Breast epithelium (tissue), 4 donors: ENCODE data around the gene ANTXR2. TPM values are rescaled to one million over a fixed set of nuclear protein-coding genes. Genes with fewer than 3 reads are reported as not detected.
A peak's percentile ranks its signal among the peaks of the same experiment; 100 is the strongest.

Source experiments
- DNase-seq, 2 donors: peaks; one replicate each; pipeline ENCODE4 v3.0.0-alpha.2; 2019; ENCODE audit warnings: low spot score in 2 of 2
- H3K27ac ChIP-seq, 2 donors: fragments of 200-600 bp; sonication (generic) in 1 of 2; one replicate each; pipeline ENCODE4 v1.5.1; 2016 to 2019; ENCODE audit warnings: mild to moderate bottlenecking in 1 of 2
- H3K27me3 ChIP-seq, 2 donors: fragments of 200-600 bp; sonication (generic) in 1 of 2; one replicate each; pipeline versions ENCODE4 v1.5.1 to v1.6.0; 2017 to 2019; ENCODE audit warnings: control low read depth in 1 of 2, mild to moderate bottlenecking in 1 of 2
- H3K36me3 ChIP-seq: fragments of 200-600 bp; one replicate; pipeline ENCODE4 v1.5.1; 2019
- H3K4me1 ChIP-seq, 2 donors: fragments of 200-600 bp; sonication (generic); one replicate each; pipeline ENCODE4 v1.5.1; 2016 to 2019; ENCODE audit warnings: control low read depth in 1 of 2
- H3K4me3 ChIP-seq, 3 donors: fragments of 200-600 bp; sonication (generic); 1 replicate in 2 of 3; 2 replicates in 1 of 3; pipeline ENCODE4 v1.5.1; 2016 to 2019; ENCODE audit warnings: mild to moderate bottlenecking in 3 of 3, moderate library complexity in 2 of 3
- H3K9me3 ChIP-seq, 2 donors: fragments of 200-600 bp; sonication (generic) in 1 of 2; one replicate each; pipeline ENCODE4 v1.5.1; 2016 to 2019; ENCODE audit warnings: control low read depth in 1 of 2
- POLR2A ChIP-seq: fragments of 450-650 bp; IDR thresholded peaks from one replicate; pipeline ENCODE4 v1.6.1; 2016; ENCODE audit warnings: antibody characterized with exemption, mild to moderate bottlenecking, moderate library complexity
- POLR2AphosphoS5 ChIP-seq, 3 donors: sonication (generic); formaldehyde crosslinking; IDR thresholded peaks; one replicate each; pipeline ENCODE4 v1.6.1; 2017; ENCODE audit warnings: antibody characterized with exemption in 3 of 3
- intact Hi-C: fragments of 100-400 bp; cut with DNase I; formaldehyde crosslinking; loops from one replicate; pipeline ENCODE4 v1.15.1; 2023; ENCODE audit warnings: low total_unique reads
- total RNA-seq, 3 donors: library from RNA; depleted of rRNA; stranded (reverse); fragments of >200 nt; gene quantifications; one replicate each; pipeline ENCODE4 v1.1.0, GENCODE V29; 2016
- TF ChIP-seq, protein P1 (sequence below), 3 donors: fragments of 450-650 bp; IDR thresholded peaks; one replicate each; pipeline ENCODE4 v1.5.1; 2016 to 2017; ENCODE audit warnings: antibody characterized with exemption in 3 of 3, mild to moderate bottlenecking in 3 of 3, moderate library complexity in 3 of 3

ANTXR2 gene
- total RNA-seq, 3 donors from 2014 or later, result 55.1 to 229 (median 77.4) TPM

DNA sequence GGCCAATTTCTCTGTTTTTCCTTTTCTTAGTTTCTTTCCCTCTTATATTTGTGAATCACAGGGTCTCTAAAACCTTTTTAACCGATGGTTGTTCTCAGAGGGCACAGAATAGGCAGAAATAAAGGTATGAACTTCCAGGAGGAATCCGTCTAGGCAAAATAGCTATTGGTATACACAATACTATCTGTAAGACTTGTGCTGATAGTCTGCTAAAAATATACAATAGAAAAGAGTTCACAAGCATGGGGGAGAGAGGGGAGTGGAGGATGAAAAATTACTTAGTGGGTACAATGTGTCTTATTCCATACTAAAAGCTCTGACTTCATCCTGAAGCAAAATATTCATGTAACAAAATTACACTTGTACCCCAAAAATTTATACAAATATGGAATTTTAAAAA, 30.2 kb downstream of the ANTXR2 start:
- H3K27ac ChIP-seq, result no peak overlapping the region
- intact Hi-C loops, result loop anchor here (5.0 kb wide), 1 partner anchor 281 kb away; no protein-coding TSS in a partner anchor

DNA sequence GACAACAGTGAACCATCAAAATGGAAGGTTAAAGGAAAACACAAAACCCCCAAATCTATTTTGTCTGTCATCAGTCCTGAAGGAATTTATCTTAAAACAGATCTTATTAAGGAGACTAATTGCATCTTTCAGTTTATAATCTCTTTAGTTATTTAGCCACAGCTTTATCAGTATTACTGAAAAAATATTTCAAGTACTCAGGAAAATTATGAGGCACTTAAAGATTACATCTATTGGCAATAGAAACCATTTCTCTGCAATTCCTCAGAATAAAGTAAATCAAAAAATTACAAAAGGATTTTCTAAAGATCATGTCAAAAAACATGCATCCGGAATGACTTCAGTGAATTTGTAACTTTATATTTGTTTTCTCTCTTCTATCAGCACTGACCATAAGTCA, 35.2 kb downstream of the ANTXR2 start:
- Histone ChIP-seq H3K4me1 (no peaks in the 10 kb centered on the region), H3K27me3 (no peaks in the 10 kb centered on the region), H3K4me3 (no peak overlapping the region), H3K9me3 (no peaks in the 10 kb centered on the region), H3K27ac (peak overlapping the region in 1 of 2 donors; percentile 73), H3K36me3 (no peaks in the 10 kb centered on the region)
- no peak for TF ChIP-seq POLR2A
- DNase-seq, result no peak
- intact Hi-C loops, result no loop called here

More for the DNA sequence above, 30.2 kb downstream of the ANTXR2 start:
- no peak overlapping the region for H3K4me3 ChIP-seq
- H3K27me3 ChIP-seq, result no peaks in the 10 kb centered on the region
- no peak for TF ChIP-seq POLR2A
- no peaks in the 10 kb centered on the region for H3K9me3 ChIP-seq
- no peak for DNase-seq
- H3K36me3 ChIP-seq, result no peaks in the 10 kb centered on the region
- H3K4me1 ChIP-seq, result no peaks in the 10 kb centered on the region

DNA sequence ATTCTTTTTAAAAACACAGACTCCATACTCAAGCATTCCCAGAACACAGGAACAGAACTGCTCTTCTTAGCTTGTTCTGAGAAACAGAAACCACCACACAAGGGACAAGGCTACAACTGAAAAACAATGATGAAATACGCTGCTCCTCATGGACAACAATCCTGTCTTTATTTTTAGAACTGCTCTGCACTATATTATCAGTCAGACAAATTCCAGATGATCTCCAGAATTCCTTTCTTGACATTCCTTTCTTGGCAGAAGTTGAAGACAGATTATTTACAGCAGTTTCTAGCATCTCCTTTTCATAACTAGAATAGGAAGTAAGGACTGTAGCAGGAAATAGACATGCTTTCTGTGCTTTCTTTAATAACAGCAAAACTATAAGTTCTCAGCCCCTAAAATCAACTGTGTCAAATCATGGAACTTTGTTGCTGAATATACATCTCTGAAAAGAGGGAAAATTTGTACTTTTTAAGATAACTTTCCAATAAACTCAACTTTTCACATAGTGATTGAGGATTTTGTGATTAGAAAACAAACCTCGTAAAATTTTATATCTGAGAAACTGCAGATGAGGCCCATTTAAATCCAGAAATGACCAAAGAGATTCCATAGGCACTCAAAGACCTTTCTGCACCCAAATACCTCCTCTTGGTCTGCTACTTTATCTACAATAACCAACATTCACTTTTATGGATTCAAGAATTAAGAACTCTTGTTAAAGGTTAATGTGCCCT, 35.9 kb downstream of the ANTXR2 start:
- DNase-seq, result no peak
- Histone ChIP-seq H3K27ac (peak overlapping the region; percentile 52 to 73), H3K4me3 (no peak overlapping the region), H3K4me1 (no peaks in the 10 kb centered on the region), H3K9me3 (no peaks in the 10 kb centered on the region), H3K27me3 (no peaks in the 10 kb centered on the region), H3K36me3 (no peaks in the 10 kb centered on the region)
- intact Hi-C loops, result no loop called here
- TF ChIP-seq, protein P1, sequence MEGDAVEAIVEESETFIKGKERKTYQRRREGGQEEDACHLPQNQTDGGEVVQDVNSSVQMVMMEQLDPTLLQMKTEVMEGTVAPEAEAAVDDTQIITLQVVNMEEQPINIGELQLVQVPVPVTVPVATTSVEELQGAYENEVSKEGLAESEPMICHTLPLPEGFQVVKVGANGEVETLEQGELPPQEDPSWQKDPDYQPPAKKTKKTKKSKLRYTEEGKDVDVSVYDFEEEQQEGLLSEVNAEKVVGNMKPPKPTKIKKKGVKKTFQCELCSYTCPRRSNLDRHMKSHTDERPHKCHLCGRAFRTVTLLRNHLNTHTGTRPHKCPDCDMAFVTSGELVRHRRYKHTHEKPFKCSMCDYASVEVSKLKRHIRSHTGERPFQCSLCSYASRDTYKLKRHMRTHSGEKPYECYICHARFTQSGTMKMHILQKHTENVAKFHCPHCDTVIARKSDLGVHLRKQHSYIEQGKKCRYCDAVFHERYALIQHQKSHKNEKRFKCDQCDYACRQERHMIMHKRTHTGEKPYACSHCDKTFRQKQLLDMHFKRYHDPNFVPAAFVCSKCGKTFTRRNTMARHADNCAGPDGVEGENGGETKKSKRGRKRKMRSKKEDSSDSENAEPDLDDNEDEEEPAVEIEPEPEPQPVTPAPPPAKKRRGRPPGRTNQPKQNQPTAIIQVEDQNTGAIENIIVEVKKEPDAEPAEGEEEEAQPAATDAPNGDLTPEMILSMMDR (IDR thresholded peaks at IDR 0.05), result no peak
- TF ChIP-seq POLR2AphosphoS5 (IDR thresholded peaks at IDR 0.05), result peak in 1 of 3 donors; percentile 75

DNA sequence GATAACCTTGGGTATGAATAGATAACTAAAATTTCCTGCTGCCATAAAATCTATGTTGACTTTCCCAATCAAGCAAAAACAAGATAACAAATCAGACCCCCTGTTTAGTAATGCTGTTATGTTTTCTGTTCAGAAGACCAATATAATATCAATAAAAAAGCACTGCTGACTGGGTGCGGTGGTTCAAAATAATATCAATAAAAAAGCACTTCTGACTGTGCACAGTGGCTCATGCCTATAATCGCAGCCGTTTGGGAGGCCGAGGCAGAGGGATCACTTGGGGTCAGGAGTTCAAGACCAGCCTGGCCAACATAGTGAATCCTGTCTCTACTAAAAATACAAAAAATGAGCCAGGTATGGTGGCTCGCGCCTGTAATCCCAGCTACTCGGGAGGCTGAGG, 36.7 kb downstream of the ANTXR2 start:
- Histone ChIP-seq H3K27ac (peak overlapping the region; percentile 52 to 73), H3K9me3 (no peaks in the 10 kb centered on the region), H3K4me3 (no peak overlapping the region), H3K4me1 (no peaks in the 10 kb centered on the region), H3K27me3 (no peaks in the 10 kb centered on the region), H3K36me3 (no peaks in the 10 kb centered on the region)
- TF ChIP-seq POLR2AphosphoS5 (IDR thresholded peaks at IDR 0.05) (no peak), POLR2A (no peak)
- TF ChIP-seq, protein P1 (IDR thresholded peaks at IDR 0.05), result no peak
- DNase-seq, result no peak
- intact Hi-C loops, result no loop called here

DNA sequence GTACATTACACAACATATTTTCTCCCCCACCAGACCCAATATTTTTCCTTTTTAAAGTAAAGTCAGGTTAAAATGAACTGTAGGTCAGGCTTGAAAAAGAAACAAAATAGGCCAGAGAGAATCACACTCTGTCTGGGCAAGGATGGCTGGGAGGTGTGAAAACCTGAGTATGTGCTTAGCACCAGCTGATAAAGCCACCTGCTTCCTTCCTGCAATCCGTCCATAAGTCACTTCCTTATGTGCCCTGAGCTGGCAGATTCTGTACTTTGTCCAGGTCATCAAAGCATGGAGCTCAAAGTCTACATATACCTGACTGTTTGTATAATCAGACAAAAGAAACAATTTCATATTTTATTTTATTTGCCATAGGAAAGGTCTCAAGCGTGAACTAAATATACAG, 37.7 kb downstream of the ANTXR2 start:
- no peak overlapping the region for H3K27ac ChIP-seq

DNA sequence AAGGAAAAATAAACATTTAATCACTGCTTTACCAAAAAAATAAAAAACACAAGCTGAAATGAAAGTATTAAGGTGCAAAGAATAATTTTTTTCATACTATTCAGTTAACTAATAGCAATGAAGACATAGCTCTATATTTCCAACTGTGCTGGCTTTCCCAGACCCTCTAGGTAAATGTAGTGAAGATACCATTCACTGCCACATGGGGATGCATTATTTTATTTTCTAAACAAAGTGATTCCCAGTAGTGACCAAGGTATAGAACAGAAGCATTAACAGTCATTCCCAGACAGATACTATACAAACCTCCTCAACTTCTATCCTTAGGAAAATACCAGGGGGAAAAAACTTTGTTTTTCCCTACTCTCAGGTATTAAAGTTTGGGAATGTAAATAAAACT, 39.4 kb downstream of the ANTXR2 start:
- Histone ChIP-seq H3K9me3 (no peaks in the 10 kb centered on the region), H3K27me3 (no peaks in the 10 kb centered on the region), H3K4me1 (no peaks in the 10 kb centered on the region), H3K36me3 (no peaks in the 10 kb centered on the region), H3K27ac (no peak overlapping the region), H3K4me3 (no peak overlapping the region)
- TF ChIP-seq POLR2A, result no peak
- intact Hi-C loops, result no loop called here
- DNase-seq, result no peak

More for the DNA sequence above, 37.7 kb downstream of the ANTXR2 start:
- Histone ChIP-seq H3K4me3 (no peak overlapping the region), H3K9me3 (no peaks in the 10 kb centered on the region), H3K27me3 (no peaks in the 10 kb centered on the region), H3K36me3 (no peaks in the 10 kb centered on the region), H3K4me1 (no peaks in the 10 kb centered on the region)
- no peak for DNase-seq
- TF ChIP-seq, protein P1 (IDR thresholded peaks at IDR 0.05), result no peak
- no peak for TF ChIP-seq POLR2A
- TF ChIP-seq POLR2AphosphoS5 (IDR thresholded peaks at IDR 0.05), result no peak
- intact Hi-C loops, result no loop called here
